Subcutaneous abdominal adipose tissue (tissue), 5 donors: ENCODE data around the gene PEX11A.

Experiments used
- H3K27ac ChIP-seq: one replicate; pipeline ENCODE4 v1.7.0; 2013; ENCODE audit warnings: low read depth, mild to moderate bottlenecking, inconsistent platforms, low read length, moderate library complexity
- H3K27me3 ChIP-seq, 5 donors: one replicate each; pipeline ENCODE4 v1.7.0; 2013; ENCODE audit warnings: low read length in 5 of 5, inconsistent platforms in 1 of 5; ENCODE audit not compliant: control insufficient read depth in 5 of 5, insufficient read depth in 4 of 5
- H3K36me3 ChIP-seq, 5 donors: one replicate each; pipeline ENCODE4 v1.7.0; 2013; ENCODE audit warnings: low read length in 5 of 5; ENCODE audit not compliant: control insufficient read depth in 5 of 5, insufficient read depth in 5 of 5
- H3K4me1 ChIP-seq, 5 donors: one replicate each; pipeline ENCODE4 v1.7.0; 2013; ENCODE audit warnings: low read length in 5 of 5, mild to moderate bottlenecking in 3 of 5, moderate library complexity in 1 of 5; ENCODE audit not compliant: control insufficient read depth in 5 of 5, insufficient read depth in 5 of 5
- H3K4me3 ChIP-seq, 5 donors: one replicate each; pipeline ENCODE4 v1.7.0; 2013; ENCODE audit warnings: low read length in 5 of 5, low read depth in 1 of 5
- H3K9ac ChIP-seq, 5 donors: one replicate each; pipeline ENCODE4 v1.7.0; 2013; ENCODE audit warnings: low read length in 5 of 5, mild to moderate bottlenecking in 4 of 5, moderate library complexity in 3 of 5
- H3K9me3 ChIP-seq, 5 donors: one replicate each; pipeline ENCODE4 v1.7.0; 2013; ENCODE audit warnings: low read length in 5 of 5; ENCODE audit not compliant: control insufficient read depth in 5 of 5
- donor health status: healthy.
- donor health status: healthy.
- donor health status: healthy.
- donor health status: healthy.
- donor health status: healthy.

PEX11A gene

GRCh38 chr15:89652131-89652530, 38.4 kb downstream of the PEX11A start:
- Histone ChIP-seq H3K9me3 (no peaks in the 10 kb centered on the region), H3K9ac (no peak overlapping the region), H3K36me3 (peaks cover 0 to 3% (median 0%) of the 10 kb centered on the region in 5 donors), H3K4me3 (no peak overlapping the region), H3K27ac (no peak overlapping the region), H3K4me1 (peaks cover 0 to 20% (median 15%) of the 10 kb centered on the region in 5 donors), H3K27me3 (peaks cover 0 to 6% (median 0%) of the 10 kb centered on the region in 5 donors)

DNA sequence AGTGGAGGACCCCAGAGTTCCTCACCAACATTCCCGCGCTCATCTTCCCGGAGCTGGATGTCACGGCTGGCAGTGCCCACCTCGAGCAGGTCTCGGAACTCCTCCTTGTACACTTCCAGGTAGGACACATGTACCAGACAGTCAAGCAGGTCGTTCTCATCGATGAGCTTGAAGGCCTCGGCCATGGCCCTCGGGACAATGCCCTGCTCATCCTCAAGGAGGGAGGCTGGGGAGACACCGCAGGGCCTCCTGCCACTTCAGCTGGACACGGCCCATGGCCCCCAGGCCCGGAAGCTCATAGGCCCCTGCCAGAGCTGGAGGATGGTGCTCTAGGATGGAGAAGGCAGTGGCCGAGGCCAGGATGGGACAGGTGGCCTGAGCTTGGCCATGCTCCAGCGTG, 40.8 kb downstream of the PEX11A start:
- no peaks in the 10 kb centered on the region for H3K9me3 ChIP-seq
- H3K4me1 ChIP-seq, result peaks cover 0 to 13% (median 10%) of the 10 kb centered on the region in 5 donors
- no peak overlapping the region for H3K27ac ChIP-seq
- H3K27me3 ChIP-seq, result peaks cover 0 to 6% (median 0%) of the 10 kb centered on the region in 5 donors
- no peak overlapping the region for H3K4me3 ChIP-seq
- H3K36me3 ChIP-seq, result peaks cover 0 to 10% (median 5%) of the 10 kb centered on the region in 5 donors
- no peak overlapping the region for H3K9ac ChIP-seq

GRCh38 chr15:89649013-89649625, 41.4 kb downstream of the PEX11A start:
- Histone ChIP-seq H3K36me3 (peaks cover 0 to 11% (median 5%) of the 10 kb centered on the region in 5 donors), H3K9ac (no peak overlapping the region), H3K27me3 (peaks cover 0 to 4% (median 0%) of the 10 kb centered on the region in 5 donors), H3K27ac (no peak overlapping the region), H3K4me1 (peaks cover 0 to 7% (median 4%) of the 10 kb centered on the region in 5 donors), H3K4me3 (no peak overlapping the region), H3K9me3 (no peaks in the 10 kb centered on the region)

GRCh38 chr15:89648106-89649012, 42.2 kb downstream of the PEX11A start:
- no peak overlapping the region for H3K9ac ChIP-seq
- no peaks in the 10 kb centered on the region for H3K9me3 ChIP-seq
- peaks cover 0 to 4% (median 0%) of the 10 kb centered on the region in 5 donors for H3K27me3 ChIP-seq
- peaks cover 0 to 11% (median 7%) of the 10 kb centered on the region in 5 donors for H3K36me3 ChIP-seq
- H3K4me1 ChIP-seq, result peaks cover 0 to 7% (median 4%) of the 10 kb centered on the region in 5 donors
- H3K27ac ChIP-seq, result no peak overlapping the region
- H3K4me3 ChIP-seq, result no peak overlapping the region

GRCh38 chr15:89647191-89647851, 43.2 kb downstream of the PEX11A start:
- peak overlapping the region in 1 of 5 donors; percentile 23 for H3K4me3 ChIP-seq
- H3K36me3 ChIP-seq, result peaks cover 0 to 11% (median 8%) of the 10 kb centered on the region in 5 donors
- no peak overlapping the region for H3K27ac ChIP-seq
- H3K9me3 ChIP-seq, result no peaks in the 10 kb centered on the region
- H3K4me1 ChIP-seq, result peaks cover 0 to 7% (median 4%) of the 10 kb centered on the region in 5 donors
- H3K9ac ChIP-seq, result no peak overlapping the region
- H3K27me3 ChIP-seq, result no peaks in the 10 kb centered on the region

GRCh38 chr15:89646416-89647141, 44.0 kb downstream of the PEX11A start:
- Histone ChIP-seq H3K4me1 (peaks cover 0 to 7% (median 4%) of the 10 kb centered on the region in 5 donors), H3K27me3 (no peaks in the 10 kb centered on the region), H3K27ac (no peak overlapping the region), H3K9me3 (no peaks in the 10 kb centered on the region), H3K9ac (no peak overlapping the region), H3K4me3 (no peak overlapping the region), H3K36me3 (peaks cover 0 to 17% (median 15%) of the 10 kb centered on the region in 5 donors)

DNA sequence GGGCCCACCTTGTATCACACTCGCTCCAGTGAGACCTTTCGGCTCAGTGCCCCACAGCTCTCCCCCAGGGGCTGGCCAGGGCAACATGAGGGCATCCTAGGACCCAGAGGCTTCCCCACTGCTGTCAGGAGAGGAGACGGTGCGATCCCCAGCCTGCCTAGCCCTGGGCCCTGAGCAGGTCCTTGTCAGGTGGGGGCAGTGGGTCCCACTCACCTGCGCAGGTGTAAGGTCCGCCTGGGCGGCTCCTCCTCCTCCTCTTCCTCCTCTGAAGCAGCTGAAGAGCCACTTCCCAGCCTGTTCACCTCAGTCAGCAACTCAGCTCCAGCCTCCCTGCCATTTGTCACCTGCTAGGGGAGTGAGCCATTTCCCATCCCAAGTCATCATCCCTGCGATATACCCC, 44.9 kb downstream of the PEX11A start:
- no peak overlapping the region for H3K9ac ChIP-seq
- no peaks in the 10 kb centered on the region for H3K27me3 ChIP-seq
- peaks cover 0 to 7% (median 4%) of the 10 kb centered on the region in 5 donors for H3K4me1 ChIP-seq
- no peak overlapping the region for H3K4me3 ChIP-seq
- no peak overlapping the region for H3K27ac ChIP-seq
- H3K36me3 ChIP-seq, result peaks cover 0 to 25% (median 15%) of the 10 kb centered on the region in 5 donors
- no peaks in the 10 kb centered on the region for H3K9me3 ChIP-seq

- Histone ChIP-seq H3K27me3 (no peaks in the 10 kb centered on the region), H3K9me3 (no peaks in the 10 kb centered on the region), H3K4me3 (no peak overlapping the region), H3K36me3 (peaks cover 0 to 27% (median 15%) of the 10 kb centered on the region in 5 donors), H3K27ac (no peak overlapping the region), H3K9ac (no peak overlapping the region), H3K4me1 (peaks cover 0 to 3% (median under 1%) of the 10 kb centered on the region in 5 donors)
Measured at GRCh38 chr15:89642106-89642505, 48.4 kb downstream of the PEX11A start.

- Histone ChIP-seq H3K4me3 (no peak overlapping the region), H3K4me1 (no peaks in the 10 kb centered on the region), H3K27ac (no peak overlapping the region), H3K36me3 (peaks cover 0 to 27% (median 13%) of the 10 kb centered on the region in 5 donors), H3K27me3 (no peaks in the 10 kb centered on the region), H3K9ac (no peak overlapping the region), H3K9me3 (no peaks in the 10 kb centered on the region)
Measured at GRCh38 chr15:89641053-89641452, 49.5 kb downstream of the PEX11A start.
